K562 (cell line): Measurements from ENCODE around the gene SYT3. TPM values are rescaled to one million over a fixed set of nuclear protein-coding genes. Genes with fewer than 3 reads are reported as not detected.
A peak's percentile ranks its signal among the peaks of the same experiment; 100 is the strongest.

Source experiments
- ATAC-seq: fragments of 200-7000 bp; cut with Tn5 transposase; 3 replicates; pipeline ENCODE4 v1.9.1; 2020; ENCODE audit warnings: moderate library complexity
- BruUV-seq: library from RNA; stranded (reverse); fragments of 400-500 nt; replicated peaks from 2 replicates; lab custom pipeline; 2021; lab: Mats Ljungman, UMichigan
- CTCF ChIA-PET: fragments of 300-600 bp; formaldehyde crosslinking; extraction: SDS; loops from one replicate; lab custom pipeline; 2021; ENCODE audit warnings: low intra/inter-chr PET ratio; lab: Yijun Ruan, JAX
- POLR2A ChIA-PET: fragments of 300-600, 350-650 bp; sonication (Branson Sonifier 250); formaldehyde crosslinking; extraction: SDS; loops from one replicate; lab custom pipeline; 2021; ENCODE audit warnings: antibody characterized with exemption, inconsistent platforms; lab: Yijun Ruan, JAX
- DNase-seq, 4 experiments: peaks; one replicate each; pipeline versions ENCODE4 v3.0.0 to v3.0.0-alpha.2; 2011 to 2018; ENCODE audit warnings: low spot score in 3 of 4, mixed read lengths in 3 of 4; ENCODE audit errors: extremely low read depth in 1 of 4
- FAIRE-seq: peaks from 2 replicates; lab custom pipeline; 2011; peaks lifted over from hg19 to GRCh38; lab: Jason Lieb, UNC
- H2AFZ ChIP-seq: 2 replicates; pipeline ENCODE4 v1.6.0; 2011; ENCODE audit warnings: low read depth, low read length, control low read depth, inconsistent platforms
- H3K27ac ChIP-seq: fragments of 200-600 bp; 3 replicates; pipeline ENCODE4 v1.8.0; 2011; ENCODE audit warnings: low read depth, mild to moderate bottlenecking, control low read depth, inconsistent platforms, low read length, moderate library complexity, mixed read lengths; ENCODE audit errors: extremely low read depth
- H3K27me3 ChIP-seq, 2 experiments: fragments of 300-600 bp in 1 of 2; 2 replicates in 1 of 2; 3 replicates in 1 of 2; pipeline versions ENCODE4 v1.6.0 to v1.8.0; 2011; ENCODE audit warnings: inconsistent platforms in 2 of 2, low read length in 2 of 2, mild to moderate bottlenecking in 1 of 2, mixed read lengths in 1 of 2, moderate library complexity in 1 of 2; ENCODE audit not compliant: control insufficient read depth in 2 of 2, insufficient read depth in 2 of 2
- H3K36me3 ChIP-seq: fragments of 300-600 bp; 3 replicates; pipeline ENCODE4 v1.8.0; 2011; ENCODE audit warnings: mild to moderate bottlenecking, low read length, inconsistent platforms; ENCODE audit not compliant: control insufficient read depth, insufficient read depth
- H3K4me1 ChIP-seq, 2 experiments: fragments of 200-600 bp in 1 of 2; replicated peaks in 1 of 2; 2 replicates in 1 of 2; 3 replicates in 1 of 2; pipeline versions ENCODE4 v1.5.1 to v1.8.0; 2011; ENCODE audit warnings: inconsistent platforms in 2 of 2, low read length in 2 of 2, mild to moderate bottlenecking in 1 of 2, mixed read lengths in 1 of 2, moderate library complexity in 1 of 2; ENCODE audit not compliant: control insufficient read depth in 2 of 2, insufficient read depth in 2 of 2
- H3K4me2 ChIP-seq: 2 replicates; pipeline ENCODE4 v1.6.1; 2011; ENCODE audit warnings: low read length, control low read depth, inconsistent platforms, mixed read lengths; ENCODE audit not compliant: insufficient read depth
- H3K4me3 ChIP-seq: fragments of 200-600 bp; sonication (generic), shearing (Covaris generic); 2 replicates; pipeline ENCODE4 v1.5.1; 2016; ENCODE audit warnings: control low read depth, inconsistent platforms
- H3K79me2 ChIP-seq: fragments of 200-600 bp; 3 replicates; pipeline ENCODE4 v1.8.0; 2011; ENCODE audit warnings: low read length, inconsistent platforms; ENCODE audit not compliant: control insufficient read depth, insufficient read depth
- H3K9ac ChIP-seq, 2 experiments: 2 replicates each; pipeline versions ENCODE4 v1.6.0 to v1.6.1; 2011; ENCODE audit warnings: low read depth in 2 of 2, low read length in 2 of 2, control low read depth in 1 of 2, inconsistent platforms in 1 of 2, mild to moderate bottlenecking in 1 of 2, mixed read lengths in 1 of 2; ENCODE audit not compliant: insufficient read depth in 1 of 2
- H3K9me1 ChIP-seq: one replicate; pipeline ENCODE4 v1.6.0; 2011; ENCODE audit warnings: inconsistent platforms, mild to moderate bottlenecking, low read length, moderate library complexity; ENCODE audit not compliant: control insufficient read depth, insufficient read depth
- H3K9me3 ChIP-seq: replicated peaks from 2 replicates; pipeline ENCODE4 v1.5.1; 2011; ENCODE audit warnings: low read depth, low read length, inconsistent platforms; ENCODE audit not compliant: control insufficient read depth, insufficient read depth
- H4K20me1 ChIP-seq: replicated peaks from 2 replicates; pipeline ENCODE4 v1.6.1; 2011; ENCODE audit warnings: low read length, inconsistent platforms, mixed read lengths; ENCODE audit not compliant: control insufficient read depth, insufficient read depth
- RBM25 ChIP-seq: fragments of 200-400 bp; formaldehyde crosslinking; IDR thresholded peaks from 2 replicates; pipeline ENCODE4 v1.6.1; 2018; ENCODE audit warnings: low read length, low read depth, moderate library complexity; ENCODE audit not compliant: severe bottlenecking
- ZNF512 ChIP-seq: IDR thresholded peaks from 2 replicates; pipeline ENCODE4 v1.6.1; 2016; ENCODE audit warnings: missing genetic modification characterization, missing compliant biosample characterization
- WGBS: fragments of 100-300 bp; shearing (Covaris generic); methylation state at CpG from one replicate; pipeline ENCODE4 v1.1.6; 2016; ENCODE audit warnings: low coverage, mixed read lengths; ENCODE audit not compliant: insufficient coverage; ENCODE audit errors: missing lambda C conversion rate; 5-methylcytosine and 5-hydroxymethylcytosine counted together
- in situ Hi-C: fragments of 300-500 bp; cut with MboI; formaldehyde crosslinking; loops from 4 replicates; pipeline ENCODE4 v1.15.0; 2018; ENCODE audit warnings: inconsistent platforms, mixed read lengths
- intact Hi-C: fragments of 100-400 bp; cut with micrococcal nuclease; formaldehyde crosslinking; loops from 2 replicates; pipeline ENCODE4 v1.14.2; 2022
- polyA plus RNA-seq, 8 experiments: library from polyadenylated mRNA; depleted of rRNA in 4 of 8; stranded (reverse) in 5 of 8; unstranded in 3 of 8; fragments of >200 nt; fragmentation: Nextera tagmentation in 2 of 8; fragmentation: Illumina TruSeq in 1 of 8; extraction: Ambion mirVana in 2 of 8; extraction: Trizol in 1 of 8; gene quantifications; 2 replicates each; pipeline versions ENCODE4 v1.2.1 to v1.2.3, GENCODE V29; 2011 to 2014; ENCODE audit warnings: inconsistent platforms in 1 of 8, missing spikeins in 1 of 8
- total RNA-seq, 7 experiments: library from RNA; depleted of rRNA in 6 of 7; stranded (reverse); fragments of >200 nt in 6 of 7; fragmentation: Illumina TruSeq in 2 of 7; extraction: Trizol in 2 of 7; gene quantifications; 2 replicates each; pipeline versions ENCODE4 v1.2.1 to v1.2.3, GENCODE V29; 2011 to 2021; ENCODE audit warnings: low replicate concordance in 1 of 7
- TF ChIP-seq, protein P1 (sequence below), 2 experiments: fragments of 200-800 bp in 1 of 2; sonication (Bioruptor generic) in 1 of 2; sonication (generic) in 1 of 2; formaldehyde crosslinking in 1 of 2; IDR thresholded peaks in 1 of 2; conservative IDR thresholded peaks in 1 of 2; 2 replicates each; pipeline versions ENCODE4 v1.5.0 to v1.6.1; 2016 to 2020; ENCODE audit warnings: missing compliant biosample characterization in 1 of 2, missing genetic modification characterization in 1 of 2, missing genetic modification reagents in 1 of 2

The SYT3 gene
- total and polyA plus RNA-seq, 9 of the 15 experiments (the other 6 are each of a cell fraction or from before 2014, with no cell fraction given): 0.36 to 2.0 (median 0.54) TPM; not detected in 2

DNA sequence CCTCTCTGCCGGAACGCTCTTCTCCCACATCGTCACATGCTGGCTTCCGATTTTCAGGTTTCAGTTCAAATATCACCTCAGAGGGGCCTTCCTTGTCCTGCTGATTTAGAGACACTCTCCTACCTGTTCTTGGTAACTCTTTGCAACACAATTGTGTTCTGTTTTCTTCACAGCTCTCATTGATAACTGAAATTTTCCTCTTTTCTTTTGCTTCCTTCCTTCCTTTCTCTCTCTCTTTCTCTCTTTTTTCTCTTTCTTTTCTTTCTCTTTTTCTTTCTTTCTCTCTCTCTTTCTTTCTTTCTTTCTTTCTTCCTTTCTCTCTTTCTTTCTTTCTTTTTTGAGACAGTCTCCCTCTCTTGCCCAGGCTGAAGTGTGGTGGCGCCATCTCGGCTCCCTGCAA lies 59.4 kb downstream of the SYT3 start:
- WGBS: 92% methylated on average over 6 of the region's 6 CpGs
- no peaks in the 10 kb centered on the region; a peak in 1 of 5 replicates for H3K27me3 ChIP-seq
- peaks cover 12 to 17% of the 10 kb centered on the region in 2 experiments; a peak in 4 of 5 replicates for H3K4me1 ChIP-seq
- no peak overlapping the region for H3K9ac ChIP-seq
- ChIA-PET CTCF (no interaction called here), POLR2A (no interaction called here)
- H3K36me3 ChIP-seq: no peaks in the 10 kb centered on the region
- no peaks in the 10 kb centered on the region for H4K20me1 ChIP-seq
- H3K9me1 ChIP-seq: no peaks in the 10 kb centered on the region
- DNase-seq (no peak), FAIRE-seq (no peak), ATAC-seq (no peak)
- H3K4me2 ChIP-seq: no peak overlapping the region
- no peak overlapping the region for H3K27ac ChIP-seq
- in situ Hi-C loops: no loop called here
- TF ChIP-seq, protein P1, sequence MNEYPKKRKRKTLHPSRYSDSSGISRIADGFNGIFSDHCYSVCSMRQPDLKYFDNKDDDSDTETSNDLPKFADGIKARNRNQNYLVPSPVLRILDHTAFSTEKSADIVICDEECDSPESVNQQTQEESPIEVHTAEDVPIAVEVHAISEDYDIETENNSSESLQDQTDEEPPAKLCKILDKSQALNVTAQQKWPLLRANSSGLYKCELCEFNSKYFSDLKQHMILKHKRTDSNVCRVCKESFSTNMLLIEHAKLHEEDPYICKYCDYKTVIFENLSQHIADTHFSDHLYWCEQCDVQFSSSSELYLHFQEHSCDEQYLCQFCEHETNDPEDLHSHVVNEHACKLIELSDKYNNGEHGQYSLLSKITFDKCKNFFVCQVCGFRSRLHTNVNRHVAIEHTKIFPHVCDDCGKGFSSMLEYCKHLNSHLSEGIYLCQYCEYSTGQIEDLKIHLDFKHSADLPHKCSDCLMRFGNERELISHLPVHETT (CRISPR knock-in tag; conservative IDR thresholded peaks at IDR 0.05 in 1 of 2, IDR thresholded peaks at IDR 0.05 in 1 of 2): no peak
- TF ChIP-seq ZNF512 (peak; percentile 93), RBM25 (peak; percentile 5)
- intact Hi-C loops: no loop called here
- no peak overlapping the region for H3K4me3 ChIP-seq
- no peaks in the 10 kb centered on the region for H3K79me2 ChIP-seq
- no TSS peak for BruUV-seq
- H3K9me3 ChIP-seq: no peaks in the 10 kb centered on the region
- no peak overlapping the region for H2AFZ ChIP-seq
